Astrocyte of the spinal cord (primary cell): ENCODE results near the gene PRKAA2.

ENCODE experiments used
- DNase-seq: peaks from one replicate; pipeline ENCODE4 v3.0.0; 2011; ENCODE audit warnings: low read depth, low spot score
- H3K4me3 ChIP-seq: 2 replicates; pipeline ENCODE4 v1.5.1; 2011; ENCODE audit warnings: low read depth, mild to moderate bottlenecking, low read length, moderate library complexity
- CTCF ChIP-seq: IDR thresholded peaks from 2 replicates; pipeline ENCODE4 v1.5.1; 2012; ENCODE audit warnings: low read depth, mild to moderate bottlenecking, low read length, inconsistent platforms
- in situ Hi-C: cut with HindIII; loops from 2 replicates; pipeline ENCODE4 v1.10.0; 2017; ENCODE audit warnings: low sequenced_read_pairs

The PRKAA2 gene

GRCh38 chr1:56683569-56683968 lies 38.5 kb downstream of the PRKAA2 start:
- TF ChIP-seq CTCF, result no peak
- in situ Hi-C loops, result no loop called here
- H3K4me3 ChIP-seq, result no peak overlapping the region
- no peak for DNase-seq

DNA sequence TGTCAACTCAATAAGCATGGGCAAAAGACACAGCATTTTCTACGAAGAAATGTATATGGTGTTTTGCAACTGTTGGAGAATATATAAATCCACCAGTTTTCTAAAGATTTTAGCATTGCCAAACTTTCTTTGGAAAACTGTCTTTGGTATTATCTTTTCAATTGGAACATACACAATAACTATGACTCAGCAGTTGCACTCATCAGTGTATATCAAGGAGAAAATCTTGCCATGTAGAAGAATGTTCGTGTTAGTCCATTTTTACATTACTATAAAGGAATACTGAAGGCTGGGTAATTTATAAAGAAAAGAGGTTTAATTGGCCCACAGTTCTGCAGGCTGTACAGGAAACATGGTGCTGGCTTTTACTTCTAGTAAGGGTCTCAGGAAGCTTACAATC lies 41.1 kb downstream of the PRKAA2 start:
- in situ Hi-C loops, result no loop called here
- no peak overlapping the region for H3K4me3 ChIP-seq
- TF ChIP-seq CTCF, result no peak
- peak; percentile 30 for DNase-seq

GRCh38 chr1:56688522-56689026 lies 43.5 kb downstream of the PRKAA2 start:
- TF ChIP-seq CTCF, result no peak

GRCh38 chr1:56696663-56697062 lies 51.5 kb downstream of the PRKAA2 start:
- TF ChIP-seq CTCF, result no peak
- DNase-seq, result no peak
- in situ Hi-C loops, result no loop called here
- no peak overlapping the region for H3K4me3 ChIP-seq

More at GRCh38 chr1:56688522-56689026, 43.5 kb downstream of the PRKAA2 start:
- H3K4me3 ChIP-seq, result no peak overlapping the region
- peak; percentile 81 for DNase-seq
- in situ Hi-C loops, result no loop called here

DNA sequence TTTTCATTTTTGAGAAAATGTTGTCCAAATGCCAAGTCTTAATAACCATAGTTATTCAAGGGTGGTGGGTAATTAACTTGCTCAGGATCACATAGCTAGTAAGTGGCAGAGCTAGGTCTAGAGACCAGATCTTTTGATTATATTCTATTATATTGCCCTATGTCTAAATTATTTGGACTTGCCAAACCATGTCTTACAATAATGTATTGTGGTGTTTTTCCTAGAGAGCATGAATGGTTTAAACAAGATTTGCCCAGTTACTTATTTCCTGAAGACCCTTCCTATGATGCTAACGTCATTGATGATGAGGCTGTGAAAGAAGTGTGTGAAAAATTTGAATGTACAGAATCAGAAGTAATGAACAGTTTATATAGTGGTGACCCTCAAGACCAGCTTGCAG lies 58.6 kb downstream of the PRKAA2 start:
- no peak for DNase-seq
- no peak overlapping the region for H3K4me3 ChIP-seq
- no peak for TF ChIP-seq CTCF
- in situ Hi-C loops, result no loop called here

- no peak for TF ChIP-seq CTCF
- in situ Hi-C loops, result no loop called here
Observed at GRCh38 chr1:56707379-56707778, 62.3 kb downstream of the PRKAA2 start.

More at GRCh38 chr1:56707379-56707778, 62.3 kb downstream of the PRKAA2 start:
- DNase-seq, result no peak
- no peak overlapping the region for H3K4me3 ChIP-seq
